ENCODE measurements around the gene IL3RA. TPM values are rescaled to one million over a fixed set of nuclear protein-coding genes. Genes with fewer than 3 reads are reported as not detected.
"Not testable (repeated sequence)": the region's sequence is repeated elsewhere in the genome, so short reads cannot be mapped to it uniquely, and the experiment has no call there.

The IL3RA gene
- not detected in 2 replicates for total RNA-seq (2014; rRNA removed; shearing (Covaris generic))

DNA sequence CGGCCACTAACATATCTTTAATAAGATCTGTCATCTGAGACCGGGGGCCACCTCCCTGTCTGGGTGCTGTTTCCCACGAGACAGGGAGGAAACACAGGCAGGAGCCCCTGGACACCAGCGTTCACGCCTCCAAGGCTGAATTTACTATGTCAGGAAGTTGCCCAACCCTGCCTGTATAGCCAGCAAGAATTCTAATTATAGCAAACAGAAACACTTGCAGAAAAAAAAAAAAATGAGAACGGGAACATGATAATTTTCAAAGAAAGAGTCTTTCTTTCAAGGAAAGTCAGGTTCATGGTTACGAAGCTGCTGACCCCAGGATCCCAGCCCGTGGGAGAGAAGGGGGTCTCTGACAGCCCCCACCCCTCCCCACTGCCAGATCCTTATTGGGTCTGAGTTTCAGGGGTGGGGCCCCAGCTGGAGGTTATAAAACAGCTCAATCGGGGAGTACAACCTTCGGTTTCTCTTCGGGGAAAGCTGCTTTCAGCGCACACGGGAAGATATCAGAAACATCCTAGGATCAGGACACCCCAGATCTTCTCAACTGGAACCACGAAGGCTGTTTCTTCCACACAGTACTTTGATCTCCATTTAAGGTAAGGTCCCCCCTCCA lies at the start of gene IL3RA:
TSS of gene IL3RA (plus strand) at position 455 of the 613 bp plus-strand sequence. CDS start 4,981 bp downstream, outside the sequence.
- peak; percentile 57 for DNase-seq (ENCODE audit: low spot score)

DNA sequence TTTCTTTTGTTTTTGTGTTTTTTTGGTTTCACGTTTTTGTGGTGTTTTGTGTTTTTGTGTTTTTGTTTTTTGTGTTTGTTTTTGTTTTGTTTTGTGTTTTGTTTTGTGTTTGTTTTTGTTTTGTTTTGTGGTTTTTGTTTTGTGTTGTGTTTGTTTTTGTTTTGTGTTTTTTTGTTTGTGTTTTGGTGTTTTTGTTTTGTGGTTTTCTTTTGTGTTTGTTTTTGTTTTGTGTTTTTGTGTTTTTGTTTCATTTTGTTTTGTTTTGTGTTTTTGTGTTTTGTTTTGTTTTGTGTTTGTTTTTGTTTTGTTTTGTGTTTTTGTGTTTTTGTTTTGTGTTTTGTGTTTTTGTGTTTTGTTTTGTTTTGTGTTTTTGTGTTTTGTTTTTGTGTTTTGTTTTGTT lies 47.0 kb upstream of the IL3RA start:
- no peak for DNase-seq (ENCODE audit: low spot score)

DNA sequence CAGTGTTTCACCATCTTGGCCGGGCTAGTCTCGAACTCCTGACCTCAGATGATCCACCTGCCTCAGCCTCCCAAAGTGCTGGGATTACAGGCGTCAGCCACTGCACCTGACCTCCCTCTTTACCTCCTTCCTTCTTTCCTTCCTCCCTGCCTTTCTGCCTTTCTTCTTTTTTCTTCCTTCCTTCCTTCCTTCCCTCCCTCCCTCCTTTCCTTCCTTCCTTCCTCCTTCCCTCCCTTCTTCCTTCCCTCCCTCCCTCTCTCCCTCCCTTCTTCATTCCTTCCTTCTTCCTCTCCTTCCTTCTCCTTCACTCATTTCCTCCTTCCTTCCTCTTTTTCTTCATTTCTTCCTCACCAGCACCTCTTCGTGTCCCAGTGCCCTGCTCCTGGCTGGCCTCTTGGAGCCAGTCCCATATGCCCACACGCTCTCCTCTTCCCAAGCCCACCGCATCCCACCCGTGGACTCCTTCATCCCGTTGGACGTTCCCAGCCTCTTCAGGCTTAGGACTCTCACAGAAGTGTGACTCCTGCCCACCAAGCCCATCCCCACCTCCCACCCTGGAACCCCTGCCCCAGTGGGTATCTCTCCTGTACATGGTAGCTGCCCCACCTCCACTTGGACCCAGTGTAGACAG lies 45.4 kb upstream of the IL3RA start:
- no peak for DNase-seq (ENCODE audit: low spot score)

DNA sequence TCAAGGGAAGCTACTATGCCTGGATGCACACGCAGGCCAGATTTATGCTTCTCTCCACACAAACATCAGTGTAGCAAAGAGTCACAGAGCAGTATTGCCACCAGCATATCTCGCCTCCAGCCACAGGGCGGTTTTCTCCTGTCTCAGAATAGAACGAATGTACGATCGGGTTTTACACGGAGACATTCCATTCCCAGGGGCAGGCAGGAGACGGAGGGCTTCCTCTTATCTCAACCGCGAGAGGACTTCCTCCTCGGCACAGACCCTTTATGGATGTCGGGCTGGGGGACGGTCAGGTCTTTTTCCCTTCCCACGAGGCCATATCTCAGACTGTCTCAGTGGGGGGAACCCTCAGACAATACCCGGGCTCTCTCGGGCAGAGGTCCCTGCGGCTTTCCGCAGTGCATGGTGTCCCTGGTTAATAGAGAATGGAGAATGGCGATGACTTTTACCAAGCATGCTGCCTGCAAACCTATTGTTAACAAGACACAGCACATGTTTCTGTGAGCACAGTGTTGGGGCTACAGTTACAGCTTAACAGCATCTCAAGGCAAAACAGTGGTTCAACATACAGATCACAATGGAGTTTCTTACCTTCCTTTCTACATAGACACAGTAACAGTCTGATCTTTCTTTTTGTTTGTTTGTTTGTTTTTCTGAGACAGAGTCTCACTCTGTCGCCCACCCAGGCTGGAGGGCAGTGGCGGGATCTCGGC lies 43.9 kb upstream of the IL3RA start:
- no peak for DNase-seq (ENCODE audit: low spot score)

DNA sequence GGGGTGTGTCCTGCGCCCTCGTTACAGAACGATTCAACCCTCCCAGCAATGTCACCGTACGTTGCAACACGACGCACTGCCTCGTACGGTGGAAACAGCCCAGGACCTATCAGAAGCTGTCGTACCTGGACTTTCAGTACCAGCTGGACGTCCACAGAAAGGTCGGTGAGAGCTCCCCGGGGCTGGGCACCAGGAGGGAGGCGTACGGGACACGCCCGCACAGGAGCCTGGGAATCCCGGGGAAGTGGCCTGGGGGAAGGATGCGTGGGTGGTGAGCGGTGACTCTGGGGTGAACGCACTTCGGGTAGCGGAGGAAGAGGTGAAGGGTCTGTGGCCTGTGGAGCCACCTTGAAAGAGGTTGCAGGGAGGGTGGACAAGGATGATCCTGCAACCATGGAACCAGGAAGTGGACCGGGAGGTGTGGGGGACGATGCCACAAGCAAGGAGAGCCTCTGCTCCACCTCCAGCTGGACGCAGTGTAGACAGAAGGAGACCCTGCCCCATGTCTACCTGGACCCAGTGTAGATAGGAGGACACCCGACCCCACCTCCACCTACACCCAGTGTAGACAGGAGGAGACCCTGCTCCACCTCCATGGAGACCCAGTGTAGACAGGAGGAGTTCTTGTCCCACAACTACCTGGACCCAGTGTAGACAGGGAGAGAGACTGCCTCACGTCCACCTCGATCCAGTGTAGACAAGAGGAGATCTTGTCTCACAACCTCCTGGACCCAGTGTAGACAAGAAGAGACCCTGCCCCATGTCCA lies 42.1 kb upstream of the IL3RA start:
- DNase-seq (ENCODE audit: low spot score), result no peak

DNA sequence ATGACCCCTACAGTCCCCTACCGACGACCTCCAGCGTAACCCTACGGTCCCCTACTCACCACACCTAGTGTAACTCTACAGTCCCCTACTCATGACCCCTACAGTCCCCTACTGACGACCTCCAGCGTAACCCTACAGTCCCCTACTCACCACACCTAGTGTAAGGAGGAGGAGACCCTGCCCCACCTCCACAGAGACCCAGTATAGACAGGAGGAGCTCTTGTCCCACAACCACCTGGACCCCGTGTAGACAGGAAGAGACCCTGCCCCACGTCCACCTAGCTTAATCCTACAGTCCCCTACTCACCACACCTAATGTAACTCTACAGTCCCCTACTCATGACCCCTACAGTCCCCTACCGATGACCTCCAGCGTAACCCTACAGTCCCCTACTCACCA lies 41.0 kb upstream of the IL3RA start:
- DNase-seq (ENCODE audit: low spot score), result no peak

DNA sequence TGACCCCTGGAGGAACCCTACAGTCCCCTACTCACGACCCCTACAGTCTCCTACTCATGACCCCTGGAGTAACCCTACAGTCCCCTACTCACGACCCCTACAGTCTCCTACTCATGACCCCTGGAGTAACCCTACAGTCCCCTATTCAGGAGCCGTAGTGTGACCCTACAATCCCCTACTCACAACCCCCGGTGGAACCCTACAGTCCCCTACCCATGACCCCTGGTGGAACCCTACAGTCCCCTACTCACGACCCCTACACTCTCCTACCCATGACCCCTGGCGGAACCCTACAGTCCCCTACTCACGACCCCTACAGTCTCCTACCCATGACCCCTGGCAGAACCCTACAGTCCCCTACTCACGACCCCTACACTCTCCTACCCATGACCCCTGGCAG lies 39.0 kb upstream of the IL3RA start:
- not testable (repeated sequence) for DNase-seq (ENCODE audit: low spot score)

DNA sequence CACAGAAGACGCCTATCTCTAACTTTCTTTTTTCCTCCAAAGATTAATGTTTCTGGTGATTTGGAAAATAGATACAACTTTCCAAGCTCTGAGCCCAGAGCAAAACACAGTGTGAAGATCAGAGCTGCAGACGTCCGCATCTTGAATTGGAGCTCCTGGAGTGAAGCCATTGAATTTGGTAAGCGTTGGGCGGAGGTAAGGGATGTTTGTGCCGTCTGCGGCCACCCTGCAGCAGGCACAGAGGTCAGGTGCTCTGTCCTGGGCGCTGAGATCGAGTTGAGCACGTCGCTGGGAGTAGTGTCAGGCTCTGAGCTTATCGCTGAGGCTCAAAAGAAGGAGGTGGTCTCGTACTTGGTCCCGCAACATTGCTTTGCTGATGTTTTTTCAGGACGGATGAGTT lies 36.1 kb upstream of the IL3RA start:
- no peak for DNase-seq (ENCODE audit: low spot score)

DNA sequence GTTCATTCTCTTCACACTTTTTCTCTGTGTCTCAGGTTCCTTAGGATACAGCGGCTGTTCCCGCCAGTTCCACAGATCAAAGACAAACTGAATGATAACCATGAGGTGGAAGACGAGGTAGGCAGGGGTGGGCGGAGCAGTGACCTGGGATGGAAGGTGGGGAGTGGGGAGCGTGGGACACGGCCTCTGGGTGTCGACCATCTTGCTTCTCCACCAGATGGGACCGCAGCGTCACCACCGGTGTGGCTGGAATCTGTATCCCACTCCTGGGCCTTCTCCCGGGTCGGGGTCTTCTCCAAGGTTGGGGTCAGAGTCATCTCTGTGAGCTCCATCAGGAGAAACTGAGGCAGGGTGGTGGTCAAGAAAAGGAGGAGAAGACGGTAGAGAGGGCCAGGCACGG lies 31.2 kb upstream of the IL3RA start:
- no peak for DNase-seq (ENCODE audit: low spot score)

DNA sequence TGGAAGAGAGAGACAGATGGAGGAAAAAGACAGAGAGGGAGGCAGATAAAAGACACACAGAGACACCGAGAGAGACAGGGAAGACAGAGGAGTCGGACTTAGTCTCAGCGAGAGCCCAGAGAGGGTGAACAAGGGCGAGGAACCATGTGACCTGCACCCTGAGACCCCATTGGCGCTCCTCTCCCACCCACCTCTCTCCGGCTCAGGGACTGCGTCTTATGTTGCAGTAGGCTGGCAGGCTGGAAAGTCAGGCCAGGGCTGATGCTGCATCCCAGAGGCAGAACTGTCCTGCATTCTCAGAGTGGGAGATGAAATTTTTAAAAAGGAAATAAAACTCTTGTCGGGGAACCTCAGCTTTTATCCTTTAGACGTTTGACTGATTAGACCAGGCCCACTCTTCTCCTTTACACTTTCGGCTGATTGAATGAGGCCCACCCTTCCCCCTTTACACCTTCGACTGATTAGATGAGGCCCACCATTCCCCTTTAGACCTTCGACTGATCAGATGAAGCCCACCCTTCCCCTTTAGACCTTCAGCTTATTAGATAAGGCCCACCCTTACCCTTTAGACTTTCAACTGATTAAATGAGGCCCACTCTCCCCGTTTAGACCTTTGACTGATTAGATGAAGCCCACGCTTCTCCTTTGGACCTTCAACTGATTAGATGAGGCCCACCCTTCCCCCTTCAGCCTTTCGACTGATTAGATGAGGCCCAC lies 29.5 kb upstream of the IL3RA start:
- DNase-seq (ENCODE audit: low spot score), result no peak

DNA sequence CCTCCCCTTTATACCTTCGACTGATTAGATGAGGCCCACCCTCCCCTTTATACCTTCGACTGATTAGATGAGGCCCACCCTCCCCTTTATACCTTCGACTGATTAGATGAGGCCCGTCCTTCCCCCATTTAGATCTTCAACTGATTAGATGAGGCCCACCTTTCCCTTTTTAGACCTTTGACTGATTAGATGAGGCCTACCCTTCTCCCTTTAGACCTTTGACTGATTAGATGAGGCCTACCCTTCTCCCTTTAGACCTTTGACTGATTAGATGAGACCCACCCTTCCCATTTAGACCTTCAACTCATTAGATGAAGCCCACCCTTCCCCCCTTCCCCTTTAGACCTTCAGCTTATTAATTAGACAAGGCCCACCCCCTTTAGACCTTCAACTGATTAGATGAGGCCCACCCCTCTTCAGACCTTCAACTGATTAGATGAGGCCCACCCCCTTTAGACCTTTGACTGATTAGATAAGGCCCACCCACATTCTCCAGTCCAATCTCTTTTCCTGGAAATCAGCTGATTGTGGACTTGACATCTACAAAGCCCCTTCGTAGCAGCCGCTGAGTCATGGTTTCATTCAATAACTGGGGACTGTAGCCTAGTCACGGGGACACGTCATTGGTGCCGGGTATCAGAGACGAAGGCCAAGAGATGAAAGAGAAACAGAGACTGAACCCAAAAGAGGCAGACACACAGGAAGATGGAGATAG lies 28.8 kb upstream of the IL3RA start:
- no peak for DNase-seq (ENCODE audit: low spot score)

DNA sequence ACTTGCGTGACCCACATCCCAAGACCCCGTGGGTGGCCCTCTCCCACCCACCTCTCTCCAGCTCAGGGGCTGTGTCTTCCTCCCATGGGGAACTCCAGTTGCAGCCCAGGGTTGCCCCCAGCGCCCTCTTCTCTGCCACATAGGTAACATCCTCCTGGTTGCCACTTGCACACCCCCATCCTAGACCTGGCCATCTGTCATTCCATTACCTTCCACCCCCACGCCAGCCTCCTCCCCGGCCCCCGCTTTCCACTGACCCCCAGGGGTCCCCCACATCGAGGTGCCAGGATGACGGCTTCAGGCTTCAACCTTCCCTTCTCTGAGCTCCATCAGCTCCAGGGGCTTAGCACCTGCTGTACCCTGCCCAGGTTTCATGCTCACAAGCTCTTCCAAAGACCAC lies 28.1 kb upstream of the IL3RA start:
- DNase-seq (ENCODE audit: low spot score), result no peak

DNA sequence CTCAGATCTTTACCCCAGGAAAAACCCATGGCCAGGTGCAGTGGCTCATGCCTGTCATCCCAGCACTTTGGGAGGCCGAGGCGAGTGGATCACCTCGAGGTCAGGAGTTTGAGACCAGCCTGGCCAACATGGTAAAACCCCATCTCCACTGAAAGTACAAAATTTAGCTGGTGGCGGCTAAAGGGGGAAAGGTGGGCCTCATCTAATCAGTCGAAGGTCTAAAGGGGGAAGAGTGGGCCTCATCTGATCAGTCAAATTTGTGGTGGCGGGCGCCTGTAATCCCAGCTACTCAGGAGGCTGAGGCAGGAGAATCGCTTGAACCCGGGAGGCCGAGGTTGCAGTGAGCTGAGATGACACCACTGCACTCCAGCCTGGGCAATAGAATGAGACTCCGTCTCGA lies 27.7 kb upstream of the IL3RA start:
- DNase-seq (ENCODE audit: low spot score), result not testable (repeated sequence)

DNA sequence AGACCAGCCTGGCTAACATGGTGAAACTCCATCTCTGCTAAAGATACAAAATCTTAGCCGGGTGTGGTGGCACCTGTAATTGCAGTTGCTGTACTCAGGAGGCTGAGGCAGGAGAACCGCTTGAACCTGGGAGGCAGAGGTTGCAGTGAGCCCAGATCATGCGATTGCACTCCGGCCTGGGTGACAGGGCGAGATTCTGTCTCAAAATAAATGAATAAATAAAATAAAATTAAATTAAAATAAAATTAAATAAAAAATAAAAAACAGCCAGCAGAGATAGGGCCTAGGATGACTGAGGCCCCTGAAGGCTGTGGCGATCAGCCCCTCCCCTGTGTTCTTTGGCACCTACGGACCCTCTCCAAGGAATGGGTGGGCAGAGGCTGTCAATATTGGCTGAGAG lies 22.8 kb upstream of the IL3RA start:
- no peak for DNase-seq (ENCODE audit: low spot score)

DNA sequence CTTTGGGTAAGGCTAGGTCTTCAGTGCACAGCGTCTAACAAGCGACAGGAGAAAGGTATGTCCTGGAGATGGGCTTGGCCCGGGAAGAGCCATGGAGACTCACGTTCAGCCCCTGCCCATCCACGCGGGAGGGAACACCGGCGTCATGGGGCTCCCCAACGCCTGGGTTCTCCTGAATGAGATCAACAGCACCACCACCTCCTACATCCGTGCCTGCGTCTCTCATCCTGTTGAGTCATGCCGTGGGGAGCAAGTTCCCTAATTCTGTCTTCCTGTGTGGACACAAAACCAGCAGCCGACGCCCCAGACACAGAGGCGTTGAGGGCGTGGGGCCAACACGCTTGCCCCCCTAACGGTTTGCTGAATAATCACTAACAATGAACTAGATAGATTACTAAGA lies 20.1 kb upstream of the IL3RA start:
- peak; percentile 67 for DNase-seq (ENCODE audit: low spot score)

DNA sequence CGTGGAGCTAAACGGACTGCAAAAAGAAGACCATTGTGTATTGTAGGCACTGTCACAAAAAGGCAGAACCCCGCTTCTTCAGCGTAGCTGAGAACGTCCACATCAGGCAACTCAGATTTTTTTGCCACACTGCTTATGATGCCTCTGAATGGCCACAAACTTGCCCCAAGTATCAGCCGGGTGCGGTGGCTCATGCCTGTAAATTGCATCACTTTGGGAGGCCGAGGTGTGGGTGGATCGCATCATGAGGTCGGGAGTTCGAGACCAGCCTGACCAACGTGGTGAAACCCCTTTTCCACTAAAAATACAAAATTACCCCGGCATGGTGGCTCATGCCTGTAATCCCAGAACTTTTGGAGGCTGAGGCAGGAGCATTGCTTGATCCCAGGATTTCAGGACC lies 14.9 kb upstream of the IL3RA start:
- no peak for DNase-seq (ENCODE audit: low spot score)

DNA sequence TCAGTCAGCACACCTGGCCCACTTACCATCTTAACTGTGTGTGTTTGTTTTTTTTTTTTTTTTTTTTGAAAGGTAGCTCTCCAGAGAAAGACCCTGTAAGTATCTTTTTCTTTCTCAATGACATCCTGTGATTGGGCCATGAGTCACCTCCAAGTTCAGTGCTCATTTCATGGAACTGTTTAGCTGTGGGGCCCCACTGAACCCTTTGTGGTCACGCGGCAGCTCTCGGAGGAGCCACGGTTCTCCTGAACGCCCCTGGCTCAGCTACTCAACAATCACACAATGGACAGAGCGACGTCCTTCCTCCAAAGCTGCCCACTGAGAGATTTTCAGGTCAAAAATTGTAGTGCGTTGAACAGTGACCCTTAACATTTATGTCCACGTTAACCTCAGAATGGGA lies 14.2 kb upstream of the IL3RA start:
- peak; percentile 65 for DNase-seq (ENCODE audit: low spot score)

DNA sequence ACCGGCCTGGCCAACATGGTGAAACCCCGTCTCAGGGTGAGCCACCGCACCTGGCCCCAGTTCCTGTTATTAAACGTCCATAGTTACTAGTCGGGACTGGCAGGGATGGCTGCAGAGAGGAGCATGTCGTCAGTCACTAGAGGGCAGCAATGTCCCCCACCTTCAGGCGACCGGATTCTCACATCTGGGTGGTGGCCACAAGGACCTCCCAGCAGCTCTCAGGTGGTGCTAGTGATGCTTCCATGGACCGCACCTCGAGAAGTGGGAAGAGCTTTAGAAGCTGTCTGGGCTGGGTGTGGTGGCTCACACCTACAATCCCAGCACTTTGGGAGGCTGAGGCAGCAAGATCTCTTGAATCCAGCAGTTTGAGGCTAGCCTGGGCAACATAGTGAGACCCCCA lies 13.3 kb upstream of the IL3RA start:
- DNase-seq (ENCODE audit: low spot score), result peak; percentile 78

DNA sequence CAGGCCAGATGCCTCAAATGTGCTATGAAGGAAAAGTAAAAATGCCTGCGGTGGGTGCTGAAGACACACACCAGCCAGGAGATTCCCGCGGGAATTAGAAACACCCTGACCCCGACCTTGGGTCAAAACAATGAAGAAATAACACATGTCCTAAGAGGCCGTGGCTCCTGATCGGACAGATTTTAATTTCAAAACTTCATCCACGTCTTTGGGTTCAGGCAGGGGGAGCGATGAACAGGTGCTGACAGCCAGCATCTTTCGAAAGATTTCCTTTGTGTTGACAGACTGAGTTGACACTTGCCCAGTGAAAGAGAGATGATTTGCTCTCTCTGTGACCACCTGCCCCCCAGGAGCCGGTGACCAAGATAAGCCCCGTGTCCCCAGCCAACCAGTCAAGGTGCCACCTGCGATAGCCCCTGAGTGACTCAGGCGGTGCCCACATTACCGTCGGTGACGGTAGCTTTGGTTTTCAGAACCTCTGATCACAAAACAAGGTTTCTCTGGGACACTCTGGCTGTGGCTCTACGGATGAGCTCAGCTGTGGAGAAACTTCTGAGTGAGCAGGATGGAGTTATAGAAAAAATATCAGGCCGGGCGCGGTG lies 11.0 kb upstream of the IL3RA start:
- DNase-seq (ENCODE audit: low spot score), result no peak

DNA sequence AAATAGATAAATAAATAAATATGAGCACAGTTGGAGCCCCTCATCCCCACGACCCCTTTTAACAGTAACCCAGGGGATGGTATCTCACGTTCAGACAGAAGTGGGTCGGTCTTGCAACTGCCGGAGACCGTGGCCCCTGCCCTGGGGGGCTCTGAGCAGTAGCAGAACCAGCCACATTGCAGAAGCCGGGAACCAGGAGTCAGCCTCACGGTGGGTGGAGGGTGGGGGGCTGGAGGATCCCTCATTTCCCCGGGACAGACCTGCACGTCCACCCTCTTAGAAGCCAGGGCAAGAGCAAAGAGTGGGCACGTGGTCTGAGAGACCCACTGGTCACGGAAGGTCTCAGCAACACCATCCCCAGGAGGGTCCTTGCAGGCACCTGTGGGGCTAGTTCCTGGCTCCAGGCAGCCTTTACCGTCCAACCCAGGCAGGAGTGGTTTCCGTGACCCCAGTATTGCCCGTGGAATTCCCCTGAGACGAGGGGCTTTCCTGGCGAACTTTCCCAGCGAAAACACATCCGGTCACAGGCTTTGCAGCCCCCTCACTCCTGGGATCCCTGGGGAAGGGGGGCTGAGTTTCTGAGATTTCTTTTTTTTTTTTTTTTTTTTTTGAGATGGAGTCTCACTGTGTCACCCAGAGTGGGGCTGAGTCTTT lies 8.8 kb upstream of the IL3RA start:
- no peak for DNase-seq (ENCODE audit: low spot score)

All from A172 (cell line).